AG09319 (cell line): ENCODE results near the gene TBX3.

ENCODE experiments used
- DNase-seq: peaks from one replicate; pipeline ENCODE4 v3.0.0-alpha.2; 2010; ENCODE audit warnings: low read depth; ENCODE audit errors: extremely low read depth
- CTCF ChIP-seq: IDR thresholded peaks from 2 replicates; pipeline ENCODE4 v1.5.1; 2011; ENCODE audit warnings: low read depth, mild to moderate bottlenecking, inconsistent platforms, low read length, moderate library complexity

Gene TBX3

GRCh38 chr12:114690267-114691135, 6.5 kb upstream of the TBX3 start:
- no peak for TF ChIP-seq CTCF
- no peak for DNase-seq

DNA sequence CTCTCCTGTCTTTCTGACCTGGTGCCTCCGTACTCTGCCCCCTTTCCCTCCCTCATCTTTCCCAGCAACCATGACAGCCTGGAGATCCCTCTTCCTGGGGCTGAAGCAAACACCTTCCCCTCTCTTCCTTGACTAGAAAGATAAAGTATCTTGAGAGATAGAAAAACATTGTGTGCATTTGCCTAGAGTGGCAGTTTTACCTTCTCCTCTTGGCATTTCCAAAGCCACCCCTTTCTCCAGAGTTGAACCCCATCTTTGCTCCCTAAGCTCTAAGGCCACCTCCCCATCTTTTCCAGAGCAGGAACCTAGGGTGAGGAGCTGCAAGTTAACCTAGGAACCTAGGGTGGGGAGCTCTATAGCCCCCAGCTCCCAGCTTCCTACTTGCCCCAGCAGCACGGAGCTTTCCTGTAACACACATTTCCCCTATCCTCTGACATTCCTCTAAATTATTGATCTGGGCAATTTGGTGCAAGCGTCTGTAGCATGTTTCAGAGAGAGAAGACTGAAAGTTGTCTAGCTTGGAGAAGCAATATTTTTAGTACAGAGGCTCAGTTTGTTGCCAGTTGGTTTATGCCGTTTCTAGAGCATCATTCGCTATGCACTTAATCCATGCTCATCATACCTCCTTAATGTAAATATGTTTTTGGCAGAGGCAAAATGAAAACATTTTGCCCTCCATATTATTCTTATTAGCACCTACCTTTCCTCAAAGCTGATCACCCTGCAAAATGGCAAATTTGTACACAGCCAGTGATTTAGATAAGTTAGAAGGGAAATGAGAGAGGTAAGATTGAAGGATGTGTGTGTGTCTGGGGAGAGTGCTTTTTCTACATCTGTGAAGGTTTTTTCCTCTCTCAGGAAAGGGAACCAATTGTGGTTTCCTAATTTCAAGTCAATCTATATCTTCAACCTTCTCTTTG, 5.4 kb upstream of the TBX3 start:
- DNase-seq, result no peak
- TF ChIP-seq CTCF, result no peak

DNA sequence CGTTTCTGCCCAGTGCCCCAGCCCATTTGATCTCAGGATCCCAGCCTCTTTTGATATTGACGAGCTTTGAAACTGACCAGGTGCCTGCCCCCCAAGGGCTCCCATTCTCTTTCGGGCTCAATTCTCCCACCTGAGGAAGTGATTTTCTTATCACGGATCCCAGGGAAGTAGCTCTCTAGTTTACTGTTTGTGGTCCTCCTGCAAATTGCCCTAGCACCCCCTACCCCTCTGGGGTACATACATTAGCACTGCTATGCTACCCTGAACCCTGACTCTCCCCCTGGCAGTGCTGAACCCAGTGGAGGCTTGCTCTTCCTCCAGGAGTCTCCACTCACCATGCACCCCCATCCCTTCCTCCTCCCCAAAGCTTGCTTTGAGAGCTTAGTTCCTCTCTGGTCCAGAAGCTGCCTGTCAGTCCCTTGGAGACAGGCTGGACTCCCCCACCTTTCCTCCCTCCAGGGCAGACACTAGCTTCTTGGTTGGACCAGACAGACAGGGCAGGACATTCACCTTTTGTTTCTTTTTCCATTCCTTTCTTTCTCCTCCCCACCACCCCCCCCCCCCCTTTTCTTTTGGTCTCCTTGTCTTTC, 4.4 kb upstream of the TBX3 start:
- no peak for DNase-seq
- no peak for TF ChIP-seq CTCF

GRCh38 chr12:114687802-114688201, 3.8 kb upstream of the TBX3 start:
- DNase-seq, result no peak
- no peak for TF ChIP-seq CTCF

DNA sequence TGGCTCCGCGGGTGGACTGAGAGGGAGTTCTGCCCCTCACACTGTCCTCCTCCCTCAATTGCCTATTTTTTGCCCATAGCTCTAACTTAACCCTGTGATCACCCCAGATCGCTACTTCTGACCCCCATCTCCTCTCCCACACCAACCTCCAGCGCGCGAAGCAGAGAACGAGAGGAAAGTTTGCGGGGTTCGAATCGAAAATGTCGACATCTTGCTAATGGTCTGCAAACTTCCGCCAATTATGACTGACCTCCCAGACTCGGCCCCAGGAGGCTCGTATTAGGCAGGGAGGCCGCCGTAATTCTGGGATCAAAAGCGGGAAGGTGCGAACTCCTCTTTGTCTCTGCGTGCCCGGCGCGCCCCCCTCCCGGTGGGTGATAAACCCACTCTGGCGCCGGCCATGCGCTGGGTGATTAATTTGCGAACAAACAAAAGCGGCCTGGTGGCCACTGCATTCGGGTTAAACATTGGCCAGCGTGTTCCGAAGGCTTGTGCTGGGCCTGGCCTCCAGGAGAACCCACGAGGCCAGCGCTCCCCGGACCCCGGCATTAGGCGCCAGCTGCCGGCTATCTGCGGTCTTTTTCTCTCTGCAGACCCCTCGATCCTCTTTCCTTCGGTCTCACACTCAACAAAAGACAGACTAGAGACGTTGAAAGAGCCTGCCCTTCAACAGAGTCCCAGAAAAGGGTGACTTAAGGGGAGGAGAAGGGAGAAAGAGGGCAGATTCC, 3.0 kb upstream of the TBX3 start:
- no peak for TF ChIP-seq CTCF
- DNase-seq, result no peak

DNA sequence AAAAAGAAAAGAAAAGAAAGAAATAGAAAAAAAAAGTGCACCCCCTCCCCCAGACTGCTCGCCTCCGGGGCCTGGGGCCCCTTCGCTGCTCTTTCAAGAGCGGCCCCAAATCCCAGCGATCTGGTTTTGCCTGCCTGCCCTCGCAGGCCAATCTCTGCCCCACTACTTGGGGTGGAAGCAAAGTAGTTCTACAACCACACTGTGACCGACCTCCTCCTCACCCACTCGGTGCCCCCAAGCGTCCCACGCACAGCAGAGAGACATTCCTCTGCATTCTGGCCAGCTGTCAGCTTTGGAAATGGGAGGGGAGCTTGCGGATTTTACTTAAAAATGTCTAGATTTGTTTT, 2.4 kb upstream of the TBX3 start:
- TF ChIP-seq CTCF, result no peak
- DNase-seq, result no peak
